22Rv1 (cell line): ENCODE results near the gene NPC1L1.

Experiments used
- H3K27ac ChIP-seq: fragments of 450-650 bp; 2 replicates; pipeline ENCODE4 v1.5.1; 2017
- CTCF ChIP-seq: fragments of 450-650 bp; IDR thresholded peaks from 2 replicates; pipeline ENCODE4 v1.5.1; 2017; ENCODE audit warnings: mild to moderate bottlenecking
- ZFX ChIP-seq: fragments of 450-650 bp; IDR thresholded peaks from 2 replicates; pipeline ENCODE4 v1.6.1; 2017; ENCODE audit warnings: antibody characterized with exemption, borderline replicate concordance

The NPC1L1 gene

DNA sequence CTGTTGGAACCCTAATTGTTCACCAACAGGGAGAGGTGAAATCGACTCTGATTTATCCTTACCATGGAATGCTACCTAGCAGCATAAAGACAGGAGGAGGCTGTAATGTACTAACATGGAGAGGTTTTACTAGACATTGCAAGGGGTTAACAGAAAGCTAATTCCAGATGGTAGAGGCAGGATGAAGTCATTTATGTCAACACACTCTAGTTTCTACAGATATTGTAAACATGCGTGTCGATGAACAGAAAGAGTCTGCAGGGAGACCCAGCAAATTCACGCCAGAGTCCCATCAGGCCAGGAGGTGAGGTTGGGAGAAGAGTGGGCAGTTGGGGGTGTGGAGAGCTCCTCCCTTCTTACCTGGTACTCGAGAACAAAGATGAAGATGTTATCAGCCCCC is 7.0 kb downstream of the NPC1L1 start:
- no peak for TF ChIP-seq CTCF
- no peak for TF ChIP-seq ZFX
- H3K27ac ChIP-seq: no peak overlapping the region

DNA sequence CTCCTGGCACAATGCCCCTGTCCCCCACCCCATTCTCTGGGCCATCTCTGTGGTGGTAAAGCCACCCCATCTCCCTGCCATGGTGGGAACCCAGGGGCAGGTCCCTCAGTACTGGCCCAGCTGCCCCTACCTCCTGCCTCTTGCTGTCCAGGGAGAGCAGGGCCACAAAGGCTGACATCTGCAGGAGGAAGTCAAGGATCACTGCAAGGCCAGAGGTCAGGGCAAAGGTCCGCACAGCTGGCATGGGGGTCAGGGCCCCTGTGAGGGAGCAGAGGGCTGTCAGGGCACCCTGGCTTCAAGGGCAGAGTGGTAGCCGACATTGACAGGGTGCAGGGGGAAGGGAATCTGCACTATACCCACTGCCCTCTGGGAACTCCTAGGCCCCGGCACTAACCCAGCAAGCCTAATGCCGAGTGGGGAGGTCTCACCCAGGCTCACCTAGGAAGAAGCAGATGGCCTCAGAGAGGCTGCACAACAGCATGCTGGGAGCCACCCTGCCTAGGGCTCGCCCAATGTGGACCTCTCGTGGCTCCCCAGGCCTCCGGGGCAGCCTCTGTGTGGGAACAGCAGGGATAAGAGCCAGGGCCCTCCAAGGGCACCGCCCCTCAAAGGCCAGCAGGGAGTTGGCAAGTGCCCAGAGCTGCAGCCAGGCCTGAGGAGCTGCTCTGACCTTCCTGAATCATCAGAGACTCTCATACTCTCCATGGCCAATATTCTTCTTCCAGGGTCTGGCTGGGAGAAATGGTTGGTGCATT is 7.7 kb downstream of the NPC1L1 start:
- no peak overlapping the region for H3K27ac ChIP-seq
- TF ChIP-seq CTCF: no peak
- no peak for TF ChIP-seq ZFX

DNA sequence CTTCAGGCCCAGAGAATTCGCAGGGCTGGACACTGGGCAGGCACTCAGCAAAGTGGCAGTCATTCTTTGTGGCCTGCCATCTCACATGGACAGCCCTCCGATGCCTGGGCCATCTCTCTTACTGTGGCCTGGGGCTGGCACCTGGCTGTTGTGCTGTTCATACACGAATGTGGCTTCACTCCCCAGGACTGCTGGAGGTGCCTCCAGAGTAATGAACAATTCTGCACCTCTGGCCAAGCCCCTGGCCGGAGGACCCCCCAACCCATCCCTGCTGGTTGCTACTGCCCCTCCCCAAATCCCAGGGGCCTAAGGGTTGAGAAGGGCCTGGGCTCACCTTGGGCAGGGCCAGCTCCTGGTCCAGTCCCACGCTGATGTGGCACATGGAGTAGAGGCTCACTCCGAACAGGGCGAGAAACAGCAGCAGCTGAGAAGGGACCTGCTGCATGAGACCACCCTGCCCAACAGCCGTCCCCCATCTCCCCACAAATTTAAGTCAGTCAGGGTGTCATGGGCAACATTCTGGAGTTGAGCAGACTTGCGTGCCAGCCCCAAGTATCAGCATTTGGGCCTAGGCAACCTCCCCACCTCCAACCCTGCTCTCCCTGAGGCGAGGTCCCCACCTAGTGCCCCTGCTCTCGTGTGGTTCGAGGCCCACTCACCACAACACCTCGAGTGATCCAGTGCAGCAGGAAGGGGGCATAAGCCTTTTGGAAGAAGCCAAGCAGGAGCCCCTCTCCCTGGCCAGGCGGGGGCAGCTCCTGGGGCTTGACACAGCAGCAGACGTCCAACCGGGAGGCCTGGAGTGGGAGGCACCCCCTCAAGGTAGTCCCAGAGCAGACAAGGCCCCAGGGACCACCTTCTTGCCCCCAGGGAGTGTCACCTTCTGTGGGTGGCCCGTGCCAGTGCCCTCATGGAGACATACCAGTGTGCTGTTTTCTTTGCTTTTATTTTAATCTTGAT is 9.4 kb downstream of the NPC1L1 start:
- TF ChIP-seq ZFX (no peak), CTCF (no peak)
- H3K27ac ChIP-seq: no peak overlapping the region

- TF ChIP-seq CTCF (no peak), ZFX (no peak)
- no peak overlapping the region for H3K27ac ChIP-seq
These were observed 10.1 kb downstream of the NPC1L1 start for GRCh38 chr7:44530990-44531389.

DNA sequence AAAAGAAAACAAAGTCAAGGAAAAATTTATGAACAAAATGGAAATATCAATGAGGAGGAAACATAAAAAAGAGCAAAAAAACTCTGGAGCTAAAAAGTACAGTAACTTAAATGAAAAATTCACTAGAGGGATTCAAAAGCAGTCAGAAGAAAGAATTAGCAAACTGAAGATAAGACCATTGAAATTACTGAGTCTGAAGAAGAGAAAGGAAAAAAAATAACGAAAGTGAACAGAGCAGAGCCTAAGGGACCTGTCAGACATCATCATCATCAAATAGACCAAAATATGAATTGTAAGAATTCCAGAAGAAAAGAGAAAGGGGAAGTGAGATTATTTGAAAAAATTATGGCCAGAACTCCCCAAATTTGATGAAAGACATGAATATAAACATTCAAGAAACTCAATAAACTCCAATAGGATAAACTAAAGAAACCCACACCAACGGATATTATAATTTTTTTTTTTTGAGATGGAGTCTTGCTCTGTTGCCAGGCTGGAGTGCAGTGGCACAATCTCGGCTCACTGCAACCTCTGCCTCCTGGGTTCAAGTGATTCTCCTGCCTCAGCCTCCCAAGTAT is 16.2 kb downstream of the NPC1L1 start:
- TF ChIP-seq ZFX (no peak), CTCF (no peak)

GRCh38 chr7:44522315-44522714 is 18.8 kb downstream of the NPC1L1 start:
- H3K27ac ChIP-seq: no peak overlapping the region
- TF ChIP-seq ZFX (no peak), CTCF (no peak)

More for the DNA sequence above, 16.2 kb downstream of the NPC1L1 start:
- H3K27ac ChIP-seq: no peak overlapping the region
